Caco-2 (cell line): ENCODE data around the gene SLC39A9. TPM values are rescaled to one million over a fixed set of nuclear protein-coding genes. Genes with fewer than 3 reads are reported as not detected.
"Not testable (repeated sequence)": the region's sequence is repeated elsewhere in the genome, so short reads cannot be mapped to it uniquely, and the experiment has no call there.

ENCODE experiments used
- BruUV-seq: library from RNA; stranded (reverse); fragments of 400-500 nt; replicated peaks from 2 replicates; lab custom pipeline; 2021; lab: Mats Ljungman, UMichigan
- CTCF ChIA-PET: fragments of 300-600 bp; sonication (Branson Sonifier 250); formaldehyde crosslinking; loops from one replicate; lab custom pipeline; 2022; ENCODE audit warnings: antibody characterized with exemption; lab: Charles Lee
- POLR2A ChIA-PET: fragments of 300-600 bp; sonication (Branson Sonifier 250); formaldehyde crosslinking; loops from one replicate; lab custom pipeline; 2022; ENCODE audit warnings: antibody characterized with exemption; lab: Charles Lee
- DNase-seq, 2 experiments: peaks; one replicate each; pipeline versions ENCODE4 v3.0.0 to v3.0.0-alpha.2; 2020 to 2022
- H3K27me3 ChIP-seq: replicated peaks from 2 replicates; pipeline ENCODE4 v1.6.0; 2011; ENCODE audit warnings: low read length; ENCODE audit not compliant: control insufficient read depth, insufficient read depth
- H3K36me3 ChIP-seq: 2 replicates; pipeline ENCODE4 v1.5.1; 2011; ENCODE audit warnings: low read length; ENCODE audit not compliant: control insufficient read depth, insufficient read depth
- H3K4me1 ChIP-seq: fragments of 250-450 bp; sonication (Bioruptor Pico); 2 replicates; pipeline ENCODE4 v1.5.1; 2020; ENCODE audit warnings: mild to moderate bottlenecking
- H3K4me3 ChIP-seq: 2 replicates; pipeline ENCODE4 v1.5.1; 2011; ENCODE audit warnings: low read depth, mild to moderate bottlenecking, control low read depth, low read length
- H3K9me3 ChIP-seq: fragments of 250-450 bp; sonication (Bioruptor Pico); 2 replicates; pipeline ENCODE4 v1.5.1; 2020; ENCODE audit warnings: mild to moderate bottlenecking, moderate library complexity
- H3K27ac Mint-ChIP-seq: one replicate; pipeline ENCODE4 v1.8.0; 2022; ENCODE audit warnings: mixed read lengths; ENCODE audit not compliant: unreplicated experiment
- H3K27me3 Mint-ChIP-seq: one replicate; pipeline ENCODE4 v1.8.0; 2022; ENCODE audit warnings: mixed read lengths; ENCODE audit not compliant: insufficient read depth, unreplicated experiment
- H3K36me3 Mint-ChIP-seq: one replicate; pipeline ENCODE4 v1.8.0; 2022; ENCODE audit warnings: mild to moderate bottlenecking, mixed read lengths; ENCODE audit not compliant: insufficient read depth, unreplicated experiment
- H3K4me1 Mint-ChIP-seq: one replicate; pipeline ENCODE4 v1.8.0; 2022; ENCODE audit warnings: low read depth, mixed read lengths; ENCODE audit not compliant: unreplicated experiment
- H3K4me3 Mint-ChIP-seq: one replicate; pipeline ENCODE4 v1.8.0; 2022; ENCODE audit warnings: mild to moderate bottlenecking, moderate library complexity, mixed read lengths; ENCODE audit not compliant: unreplicated experiment
- H3K9me3 Mint-ChIP-seq: one replicate; pipeline ENCODE4 v1.8.0; 2022; ENCODE audit warnings: mixed read lengths; ENCODE audit not compliant: unreplicated experiment
- intact Hi-C: fragments of 100-400 bp; cut with micrococcal nuclease; formaldehyde crosslinking; loops from one replicate; pipeline ENCODE4 v1.10.0; 2022; ENCODE audit not compliant: unreplicated experiment
- total RNA-seq: library from RNA; stranded (reverse); gene quantifications from 2 replicates; pipeline ENCODE4 v1.2.3, GENCODE V29; 2022
- TF ChIP-seq, protein P1 (sequence below), 2 experiments: fragments of 200-600 bp in 1 of 2; IDR thresholded peaks; 1 replicate in 1 of 2; 2 replicates in 1 of 2; pipeline versions ENCODE4 v1.5.1 to v1.8.0; 2011 to 2022; ENCODE audit warnings: antibody characterized with exemption in 1 of 2, control low read depth in 1 of 2, inconsistent platforms in 1 of 2, low read depth in 1 of 2, low read length in 1 of 2, mild to moderate bottlenecking in 1 of 2, moderate library complexity in 1 of 2; ENCODE audit not compliant: insufficient read depth in 1 of 2, severe bottlenecking in 1 of 2, unreplicated experiment in 1 of 2

The SLC39A9 gene
- total RNA-seq, 1 experiment from 2014 or later, result 96.4 TPM

GRCh38 chr14:69408331-69408960 is 10.0 kb downstream of the SLC39A9 start:
- no peaks in the 10 kb centered on the region for H3K27me3 Mint-ChIP-seq
- intact Hi-C loops, result no loop called here
- H3K36me3 ChIP-seq, result no peaks in the 10 kb centered on the region
- BruUV-seq, result no TSS peak
- no peak overlapping the region for H3K4me3 ChIP-seq
- H3K27me3 ChIP-seq, result no peaks in the 10 kb centered on the region
- H3K4me1 Mint-ChIP-seq, result no peaks in the 10 kb centered on the region
- H3K4me1 ChIP-seq, result no peaks in the 10 kb centered on the region
- CTCF ChIA-PET, result no interaction called here
- H3K9me3 ChIP-seq, result no peaks in the 10 kb centered on the region
- no peak overlapping the region for H3K4me3 Mint-ChIP-seq
- TF ChIP-seq, protein P1, sequence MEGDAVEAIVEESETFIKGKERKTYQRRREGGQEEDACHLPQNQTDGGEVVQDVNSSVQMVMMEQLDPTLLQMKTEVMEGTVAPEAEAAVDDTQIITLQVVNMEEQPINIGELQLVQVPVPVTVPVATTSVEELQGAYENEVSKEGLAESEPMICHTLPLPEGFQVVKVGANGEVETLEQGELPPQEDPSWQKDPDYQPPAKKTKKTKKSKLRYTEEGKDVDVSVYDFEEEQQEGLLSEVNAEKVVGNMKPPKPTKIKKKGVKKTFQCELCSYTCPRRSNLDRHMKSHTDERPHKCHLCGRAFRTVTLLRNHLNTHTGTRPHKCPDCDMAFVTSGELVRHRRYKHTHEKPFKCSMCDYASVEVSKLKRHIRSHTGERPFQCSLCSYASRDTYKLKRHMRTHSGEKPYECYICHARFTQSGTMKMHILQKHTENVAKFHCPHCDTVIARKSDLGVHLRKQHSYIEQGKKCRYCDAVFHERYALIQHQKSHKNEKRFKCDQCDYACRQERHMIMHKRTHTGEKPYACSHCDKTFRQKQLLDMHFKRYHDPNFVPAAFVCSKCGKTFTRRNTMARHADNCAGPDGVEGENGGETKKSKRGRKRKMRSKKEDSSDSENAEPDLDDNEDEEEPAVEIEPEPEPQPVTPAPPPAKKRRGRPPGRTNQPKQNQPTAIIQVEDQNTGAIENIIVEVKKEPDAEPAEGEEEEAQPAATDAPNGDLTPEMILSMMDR (IDR thresholded peaks at IDR 0.05; ENCODE audit: insufficient read depth in 1 of 2, low read depth in 1 of 2, low read length in 1 of 2, severe bottlenecking in 1 of 2, unreplicated experiment in 1 of 2), result no peak
- H3K27ac Mint-ChIP-seq, result no peak overlapping the region
- no peaks in the 10 kb centered on the region for H3K9me3 Mint-ChIP-seq
- H3K36me3 Mint-ChIP-seq, result peaks cover 15% of the 10 kb centered on the region
- POLR2A ChIA-PET, result no interaction called here
- no peak for DNase-seq

GRCh38 chr14:69413483-69413882 is 15.0 kb downstream of the SLC39A9 start:
- Mint-ChIP-seq H3K9me3 (no peaks in the 10 kb centered on the region), H3K36me3 (peaks cover under 1% of the 10 kb centered on the region), H3K4me3 (no peak overlapping the region), H3K4me1 (peaks cover under 1% of the 10 kb centered on the region), H3K27me3 (no peaks in the 10 kb centered on the region), H3K27ac (no peak overlapping the region)
- Histone ChIP-seq H3K4me1 (no peaks in the 10 kb centered on the region), H3K36me3 (no peaks in the 10 kb centered on the region), H3K9me3 (no peaks in the 10 kb centered on the region), H3K4me3 (no peak overlapping the region), H3K27me3 (no peaks in the 10 kb centered on the region)
- TF ChIP-seq, protein P1 (IDR thresholded peaks at IDR 0.05; ENCODE audit: insufficient read depth in 1 of 2, low read depth in 1 of 2, low read length in 1 of 2, severe bottlenecking in 1 of 2, unreplicated experiment in 1 of 2), result no peak
- ChIA-PET CTCF (no interaction called here), POLR2A (no interaction called here)
- no TSS peak for BruUV-seq
- intact Hi-C loops, result no loop called here
- no peak for DNase-seq

DNA sequence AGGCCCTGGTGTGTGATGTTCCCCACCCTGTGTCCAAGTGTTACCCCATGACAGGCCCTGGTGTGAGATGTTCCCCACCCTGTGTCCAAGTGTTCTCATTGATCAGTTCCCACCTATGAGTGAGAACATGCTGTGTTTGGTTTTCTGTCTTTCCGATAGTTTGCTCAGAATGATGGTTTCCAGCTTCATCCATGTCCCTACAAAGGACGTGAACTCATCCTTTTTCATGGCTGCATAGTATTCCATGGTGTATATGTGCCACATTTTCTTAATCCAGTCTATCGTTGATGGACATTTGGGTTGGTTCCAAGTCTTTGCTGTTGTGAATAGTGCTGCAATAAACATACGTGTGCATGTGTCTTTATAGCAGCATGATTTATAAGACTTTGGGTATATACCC is 17.6 kb downstream of the SLC39A9 start:
- H3K9me3 Mint-ChIP-seq, intact Hi-C loops, H3K4me1 Mint-ChIP-seq, DNase-seq, H3K36me3 ChIP-seq, CTCF ChIA-PET, H3K27me3 ChIP-seq, H3K9me3 ChIP-seq, H3K4me3 Mint-ChIP-seq, H3K4me3 ChIP-seq, H3K36me3 Mint-ChIP-seq, POLR2A ChIA-PET, H3K4me1 ChIP-seq, H3K27me3 Mint-ChIP-seq, BruUV-seq, H3K27ac Mint-ChIP-seq: not testable (repeated sequence)
